AG04450 (cell line): ENCODE results near the gene BTBD18. TPM values are rescaled to one million over a fixed set of nuclear protein-coding genes. Genes with fewer than 3 reads are reported as not detected.
A peak's percentile ranks its signal among the peaks of the same experiment; 100 is the strongest.

Source experiments
- CTCF ChIA-PET: fragments of 300-600, 350-600 bp; formaldehyde crosslinking; extraction: SDS; loops from one replicate; lab custom pipeline; 2022; ENCODE audit warnings: antibody characterized with exemption, inconsistent platforms; lab: Charles Lee
- POLR2A ChIA-PET: fragments of 350-600 bp; formaldehyde crosslinking; extraction: SDS; loops from one replicate; lab custom pipeline; 2021; ENCODE audit warnings: antibody characterized with exemption, inconsistent platforms; lab: Yijun Ruan, JAX
- DNase-seq: peaks from one replicate; pipeline ENCODE4 v3.0.0-alpha.2; 2011; ENCODE audit warnings: low read depth, low spot score
- H3K27ac ChIP-seq: one replicate; pipeline ENCODE4 v1.5.1; 2012; ENCODE audit warnings: low read depth, low read length, control low read depth
- H3K27me3 ChIP-seq: one replicate; pipeline ENCODE4 v1.6.0; 2012; ENCODE audit warnings: low read length; ENCODE audit not compliant: control insufficient read depth, insufficient read depth
- H3K4me3 ChIP-seq: 2 replicates; pipeline ENCODE4 v1.5.1; 2011; ENCODE audit warnings: mild to moderate bottlenecking, low read depth, low read length, control low read depth
- H3K9me3 ChIP-seq: 2 replicates; pipeline ENCODE4 v1.5.1; 2012; ENCODE audit warnings: low read length; ENCODE audit not compliant: control insufficient read depth, insufficient read depth
- CTCF ChIP-seq: IDR thresholded peaks from 2 replicates; pipeline ENCODE4 v1.5.1; 2011; ENCODE audit warnings: low read depth, low read length, control low read depth, inconsistent platforms
- polyA plus RNA-seq: library from polyadenylated mRNA; depleted of rRNA; stranded (reverse); fragments of >200 nt; gene quantifications from 2 replicates; pipeline ENCODE4 v1.2.3, GENCODE V29; 2011

Gene BTBD18
- polyA plus RNA-seq, 1 experiment = not detected

- CTCF ChIA-PET = interaction anchor here (1.0 to 8.9 kb wide), 4 partner anchors 13 to 747 kb away, joined by 3 to 79 read pairs (median 6); partner anchors contain the start of gene CTNND1
- TF ChIP-seq CTCF = no peak
- no peaks in the 10 kb centered on the region for H3K9me3 ChIP-seq
- POLR2A ChIA-PET = interaction anchor here (0.9 to 1.6 kb wide), 4 partner anchors 10 to 36 kb away, joined by 4 to 5 read pairs (median 4); partner anchors contain the start of genes CTNND1 and SELENOH
- no peak overlapping the region for H3K4me3 ChIP-seq
- H3K27me3 ChIP-seq = no peaks in the 10 kb centered on the region
- no peak for DNase-seq
- peak overlapping the region; percentile 55 for H3K27ac ChIP-seq
Observed at GRCh38 chr11:57776577-57777210, 25.1 kb upstream of the BTBD18 start.

- no peak for TF ChIP-seq CTCF
- POLR2A ChIA-PET = interaction anchor here (0.9 to 1.6 kb wide), 4 partner anchors 10 to 35 kb away, joined by 4 to 5 read pairs (median 4); partner anchors contain the start of genes CTNND1 and SELENOH
- Histone ChIP-seq H3K27me3 (no peaks in the 10 kb centered on the region), H3K27ac (peak overlapping the region; percentile 55), H3K4me3 (no peak overlapping the region), H3K9me3 (no peaks in the 10 kb centered on the region)
- DNase-seq = no peak
- CTCF ChIA-PET = interaction anchor here (1.0 to 8.9 kb wide), 4 partner anchors 12 to 748 kb away, joined by 3 to 79 read pairs (median 6); partner anchors contain the start of gene CTNND1
Observed at GRCh38 chr11:57776031-57776521, 24.5 kb upstream of the BTBD18 start.

- DNase-seq = no peak
- Histone ChIP-seq H3K27me3 (no peaks in the 10 kb centered on the region), H3K4me3 (no peak overlapping the region), H3K27ac (peak overlapping the region; percentile 55), H3K9me3 (no peaks in the 10 kb centered on the region)
- TF ChIP-seq CTCF = no peak
- ChIA-PET CTCF (interaction anchor here (0.9 to 8.9 kb wide), 5 partner anchors 11 to 749 kb away, joined by 3 to 79 read pairs (median 6); partner anchors contain the start of gene CTNND1), POLR2A (interaction anchor here (1.3 to 1.6 kb wide), 3 partner anchors 11 to 34 kb away, joined by 4 to 5 read pairs (median 5); partner anchors contain the start of genes CTNND1 and SELENOH)
Observed at GRCh38 chr11:57775491-57775890, 23.9 kb upstream of the BTBD18 start.

- DNase-seq = no peak
- Histone ChIP-seq H3K27me3 (no peaks in the 10 kb centered on the region), H3K9me3 (no peaks in the 10 kb centered on the region), H3K27ac (no peak overlapping the region), H3K4me3 (no peak overlapping the region)
- no peak for TF ChIP-seq CTCF
- ChIA-PET POLR2A (interaction anchor here (0.7 kb wide), 1 partner anchor 11 kb away, joined by 5 read pairs; no protein-coding TSS in a partner anchor), CTCF (interaction anchor here (0.6 to 8.9 kb wide), 3 partner anchors 27 to 1880 kb away, joined by 3 to 79 read pairs (median 30); no protein-coding TSS in a partner anchor)
Observed at GRCh38 chr11:57773026-57773598, 21.5 kb upstream of the BTBD18 start.
